Suprapubic skin (tissue), 4 donors: Measurements from ENCODE around the gene KCNC4. TPM values are rescaled to one million over a fixed set of nuclear protein-coding genes. Genes with fewer than 3 reads are reported as not detected.

Experiments
- DNase-seq, 2 donors: peaks; one replicate each; pipeline ENCODE4 v3.0.0-alpha.2; 2019; ENCODE audit warnings: low spot score in 2 of 2
- H3K27ac ChIP-seq: fragments of 200-600 bp; sonication (generic); one replicate; pipeline ENCODE4 v1.5.1; 2019
- H3K27me3 ChIP-seq: fragments of 200-600 bp; sonication (generic); one replicate; pipeline ENCODE4 v1.5.1; 2019
- H3K36me3 ChIP-seq: fragments of 200-600 bp; sonication (generic); one replicate; pipeline ENCODE4 v1.5.1; 2019
- H3K4me1 ChIP-seq: fragments of 200-600 bp; sonication (generic); one replicate; pipeline ENCODE4 v1.5.1; 2019
- H3K4me3 ChIP-seq: fragments of 200-600 bp; sonication (generic); one replicate; pipeline ENCODE4 v1.5.1; 2019; ENCODE audit warnings: mild to moderate bottlenecking
- H3K9me3 ChIP-seq: fragments of 200-600 bp; sonication (generic); one replicate; pipeline ENCODE4 v1.5.1; 2019
- CTCF ChIP-seq, 2 donors: fragments of 200-600 bp in 1 of 2; fragments of 450-650 bp in 1 of 2; sonication (generic) in 1 of 2; IDR thresholded peaks; one replicate each; pipeline ENCODE4 v1.5.1; 2016 to 2019; ENCODE audit warnings: antibody characterized with exemption in 2 of 2, mild to moderate bottlenecking in 1 of 2, moderate library complexity in 1 of 2
- EP300 ChIP-seq: sonication (generic); formaldehyde crosslinking; IDR thresholded peaks from one replicate; pipeline ENCODE4 v1.6.1; 2017; ENCODE audit warnings: antibody characterized with exemption
- POLR2A ChIP-seq, 2 donors: fragments of 450-650 bp; IDR thresholded peaks; one replicate each; pipeline ENCODE4 v1.6.1; 2017; ENCODE audit warnings: antibody characterized with exemption in 2 of 2, mild to moderate bottlenecking in 2 of 2, moderate library complexity in 2 of 2
- POLR2AphosphoS5 ChIP-seq, 3 donors: sonication (generic); formaldehyde crosslinking; IDR thresholded peaks; one replicate each; pipeline ENCODE4 v1.6.1; 2017; ENCODE audit warnings: antibody characterized with exemption in 3 of 3
- WGBS: methylation state at CpG from one replicate; pipeline ENCODE4 v1.1.5; 2018; 5-methylcytosine and 5-hydroxymethylcytosine counted together
- total RNA-seq, 4 donors: library from RNA; depleted of rRNA; stranded (reverse); fragments of >200 nt; gene quantifications; one replicate each; pipeline ENCODE4 v1.1.0, GENCODE V29; 2016

The KCNC4 gene
- total RNA-seq, 4 donors from 2014 or later: 4.5 to 15.8 (median 7.4) TPM

GRCh38 chr1:110188035-110188618 is 22.0 kb upstream of the KCNC4 start:
- Histone ChIP-seq H3K4me3 (no peak overlapping the region), H3K4me1 (peaks cover 13% of the 10 kb centered on the region), H3K36me3 (no peaks in the 10 kb centered on the region), H3K27me3 (no peaks in the 10 kb centered on the region), H3K27ac (no peak overlapping the region), H3K9me3 (no peaks in the 10 kb centered on the region)
- WGBS: 34% methylated on average over 6 of the region's 6 CpGs
- TF ChIP-seq CTCF (IDR thresholded peaks at IDR 0.05) (no peak), EP300 (no peak), POLR2AphosphoS5 (IDR thresholded peaks at IDR 0.05) (no peak), POLR2A (IDR thresholded peaks at IDR 0.05) (no peak)
- no peak for DNase-seq

DNA sequence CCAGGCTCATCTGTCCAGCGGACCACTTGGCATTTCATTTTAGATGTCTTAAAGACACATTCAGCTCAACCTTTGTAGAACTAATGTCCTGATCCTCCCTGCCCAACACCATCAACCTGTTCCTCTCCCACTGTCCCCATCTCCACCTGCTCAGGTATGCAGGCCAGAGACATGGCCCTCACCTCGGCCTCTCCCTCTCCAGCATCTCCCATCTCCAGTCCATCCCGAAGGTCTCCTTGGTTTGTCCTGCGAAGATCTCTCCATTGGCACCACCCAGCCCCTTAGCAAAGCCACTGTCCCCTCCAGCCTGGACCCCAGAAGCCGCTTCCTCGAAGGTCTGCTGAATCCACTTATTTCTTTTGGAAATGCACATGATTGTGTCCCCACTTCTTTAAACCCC is 20.9 kb upstream of the KCNC4 start:
- no peak overlapping the region for H3K27ac ChIP-seq
- TF ChIP-seq EP300: no peak
- TF ChIP-seq POLR2A (IDR thresholded peaks at IDR 0.05): no peak
- TF ChIP-seq POLR2AphosphoS5 (IDR thresholded peaks at IDR 0.05): no peak
- TF ChIP-seq CTCF (IDR thresholded peaks at IDR 0.05): no peak
- peaks cover 13% of the 10 kb centered on the region for H3K4me1 ChIP-seq
- no peaks in the 10 kb centered on the region for H3K9me3 ChIP-seq
- no peaks in the 10 kb centered on the region for H3K36me3 ChIP-seq
- 94% methylated on average over 6 of the region's 6 CpGs for WGBS
- no peak for DNase-seq
- no peaks in the 10 kb centered on the region for H3K27me3 ChIP-seq
- H3K4me3 ChIP-seq: no peak overlapping the region

- Histone ChIP-seq H3K4me1 (peaks cover 13% of the 10 kb centered on the region), H3K9me3 (no peaks in the 10 kb centered on the region), H3K27me3 (no peaks in the 10 kb centered on the region), H3K27ac (no peak overlapping the region), H3K4me3 (no peak overlapping the region), H3K36me3 (no peaks in the 10 kb centered on the region)
- TF ChIP-seq POLR2AphosphoS5 (IDR thresholded peaks at IDR 0.05) (no peak), EP300 (no peak), POLR2A (IDR thresholded peaks at IDR 0.05) (no peak), CTCF (IDR thresholded peaks at IDR 0.05) (no peak)
- DNase-seq: no peak
- WGBS: 84% methylated on average over 3 of the region's 8 CpGs
These were observed 19.7 kb upstream of the KCNC4 start for GRCh38 chr1:110190282-110190929.

- TF ChIP-seq POLR2AphosphoS5 (IDR thresholded peaks at IDR 0.05) (no peak), POLR2A (IDR thresholded peaks at IDR 0.05) (no peak), CTCF (IDR thresholded peaks at IDR 0.05) (no peak), EP300 (no peak)
- Histone ChIP-seq H3K27ac (no peak overlapping the region), H3K27me3 (no peaks in the 10 kb centered on the region), H3K9me3 (no peaks in the 10 kb centered on the region), H3K36me3 (no peaks in the 10 kb centered on the region), H3K4me1 (peaks cover 8% of the 10 kb centered on the region), H3K4me3 (no peak overlapping the region)
- 88% methylated on average over 8 of the region's 8 CpGs for WGBS
- DNase-seq: no peak
These were observed 17.6 kb upstream of the KCNC4 start for GRCh38 chr1:110192541-110192940.

- DNase-seq: no peak
- WGBS: 88% methylated on average over 9 of the region's 10 CpGs
- H3K4me3 ChIP-seq: no peak overlapping the region
- no peaks in the 10 kb centered on the region for H3K4me1 ChIP-seq
- H3K36me3 ChIP-seq: no peaks in the 10 kb centered on the region
- TF ChIP-seq POLR2A (IDR thresholded peaks at IDR 0.05) (no peak), EP300 (no peak), CTCF (IDR thresholded peaks at IDR 0.05) (no peak), POLR2AphosphoS5 (IDR thresholded peaks at IDR 0.05) (no peak)
- no peaks in the 10 kb centered on the region for H3K9me3 ChIP-seq
- no peak overlapping the region for H3K27ac ChIP-seq
- no peaks in the 10 kb centered on the region for H3K27me3 ChIP-seq
These were observed 14.9 kb upstream of the KCNC4 start for GRCh38 chr1:110195196-110195595.
